Measurements from ENCODE around the gene CCL4.
"Not testable (repeated sequence)": the region's sequence is repeated elsewhere in the genome, so short reads cannot be mapped to it uniquely, and the experiment has no call there.

Gene CCL4

DNA sequence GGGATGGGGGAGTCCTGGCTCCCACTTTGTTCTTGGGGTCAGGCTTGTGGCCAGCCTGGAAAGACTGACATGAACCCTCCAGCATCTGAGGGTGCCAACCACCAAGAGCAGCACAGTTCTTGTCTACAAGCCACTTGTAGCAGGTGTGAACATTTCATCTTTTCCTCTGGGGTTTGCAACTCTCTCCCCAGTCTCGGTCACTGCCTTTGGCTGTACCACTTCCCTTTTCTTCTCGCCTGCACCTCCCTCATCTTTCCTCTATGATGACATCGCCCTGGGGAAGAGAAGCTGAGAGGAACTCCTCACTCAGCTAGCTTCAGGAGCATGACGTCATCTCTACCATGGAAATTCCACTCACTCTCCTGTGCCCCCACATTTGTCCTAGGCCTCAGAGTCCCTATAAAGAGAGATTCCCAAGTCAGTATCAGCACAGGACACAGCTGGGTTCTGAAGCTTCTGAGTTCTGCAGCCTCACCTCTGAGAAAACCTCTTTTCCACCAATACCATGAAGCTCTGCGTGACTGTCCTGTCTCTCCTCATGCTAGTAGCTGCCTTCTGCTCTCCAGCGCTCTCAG lies at the start of gene CCL4:
Gene CCL4 (plus strand): TSS at position 427 of the 575 bp plus-strand sequence. CDS start 79 bp downstream, at position 506.
- not testable (repeated sequence) for DNase-seq

DNA sequence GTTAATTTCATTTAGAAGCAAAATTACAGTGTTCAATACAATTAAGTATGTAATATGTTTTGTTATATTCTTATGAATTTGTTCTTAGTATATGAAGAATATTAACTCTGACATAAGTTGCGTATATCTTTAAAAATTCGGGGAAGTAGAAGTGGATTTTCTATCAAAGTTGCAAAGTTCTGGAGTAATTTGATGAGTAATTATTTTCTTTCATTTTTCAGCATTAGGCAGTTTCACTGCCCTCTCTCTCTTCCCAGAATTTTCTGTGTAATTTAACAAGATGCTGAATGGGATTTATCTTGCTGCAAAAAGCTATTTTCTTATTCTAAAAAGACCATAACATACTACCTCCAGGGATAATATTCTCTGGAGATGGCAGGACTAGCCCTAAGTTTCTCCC lies 48.5 kb upstream of the CCL4 start:
- DNase-seq, result no peak

- DNase-seq, result no peak
Measured at GRCh38 chr17:36055921-36056520, 47.6 kb upstream of the CCL4 start.

GRCh38 chr17:36057911-36058310 lies 45.7 kb upstream of the CCL4 start:
- no peak for DNase-seq

GRCh38 chr17:36059406-36059805 lies 44.2 kb upstream of the CCL4 start:
- no peak for DNase-seq

DNA sequence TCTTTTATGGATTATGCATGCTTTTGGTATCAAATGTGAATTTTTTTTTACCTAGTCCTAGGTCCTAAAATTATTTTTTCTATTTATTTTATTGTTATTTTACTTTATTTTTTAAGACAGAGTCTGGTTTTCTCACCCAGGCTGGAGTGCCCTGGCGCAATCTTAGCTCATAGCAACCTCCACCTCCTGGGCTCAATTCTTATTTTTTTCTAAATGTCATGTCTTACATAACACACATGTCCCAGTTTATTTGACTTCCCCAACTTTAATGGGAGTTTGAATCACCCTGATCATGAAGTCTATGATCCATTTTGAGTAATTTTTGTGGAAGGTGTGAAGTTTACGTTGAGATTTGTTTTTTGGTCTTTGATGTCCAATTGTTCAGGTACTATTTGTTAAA lies 42.8 kb upstream of the CCL4 start:
- DNase-seq, result no peak

GRCh38 chr17:36063786-36064541 lies 39.7 kb upstream of the CCL4 start, which contains the start of gene CCL18:
Gene CCL18 (plus strand): TSS chr17:36064272. CDS start chr17:36064343, 71 bp downstream.
- DNase-seq, result no peak

DNA sequence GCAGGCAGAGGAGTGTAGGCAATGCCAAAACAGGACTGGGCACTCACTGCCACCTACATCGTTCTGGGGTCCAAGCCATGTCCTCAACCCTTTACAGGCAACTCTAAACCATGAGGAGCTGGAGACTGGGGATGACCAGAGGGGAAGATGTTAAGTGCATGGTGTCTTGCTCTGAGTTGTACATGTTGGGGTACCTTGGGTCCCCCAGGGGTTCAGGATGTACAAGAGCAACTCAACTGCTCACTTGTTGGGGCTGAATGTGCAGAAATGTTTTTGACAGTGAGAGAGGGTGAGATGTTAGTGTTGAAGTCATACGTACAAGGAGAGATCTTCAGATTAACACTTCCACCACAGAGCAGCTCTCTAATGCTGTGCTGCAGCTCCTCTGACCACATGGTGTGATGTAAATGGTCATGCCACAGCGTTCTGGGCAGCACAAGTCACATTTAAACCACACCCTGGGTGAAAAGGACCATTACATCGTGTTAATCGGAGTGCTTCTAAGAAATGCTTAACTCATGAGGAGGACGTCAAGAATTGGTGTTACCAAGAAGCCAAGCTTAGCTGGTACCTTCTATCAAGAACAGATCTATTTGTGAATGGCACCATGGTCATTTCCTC lies 37.2 kb upstream of the CCL4 start:
- DNase-seq, result no peak

DNA sequence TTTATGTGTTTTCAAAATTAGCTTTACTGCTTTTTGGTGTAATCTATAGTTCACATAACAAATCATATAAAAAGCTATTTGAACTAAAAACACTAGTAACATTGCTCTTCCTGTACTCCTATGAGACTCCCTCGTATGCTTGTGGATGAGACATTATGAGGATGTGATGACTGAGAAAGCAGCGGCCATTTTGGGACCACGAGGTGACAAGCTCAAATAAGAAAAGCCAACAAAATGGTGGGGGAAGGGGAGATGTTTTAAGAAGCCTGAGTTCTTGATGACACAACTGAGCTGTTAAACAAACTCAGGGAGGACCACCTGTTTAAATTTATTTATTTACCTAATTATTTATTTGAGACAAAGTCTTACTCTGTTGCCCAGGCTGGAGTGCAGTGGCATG lies 35.1 kb upstream of the CCL4 start:
- DNase-seq, result no peak

- DNase-seq, result no peak
Measured at GRCh38 chr17:36069136-36069535, 34.5 kb upstream of the CCL4 start.

DNA sequence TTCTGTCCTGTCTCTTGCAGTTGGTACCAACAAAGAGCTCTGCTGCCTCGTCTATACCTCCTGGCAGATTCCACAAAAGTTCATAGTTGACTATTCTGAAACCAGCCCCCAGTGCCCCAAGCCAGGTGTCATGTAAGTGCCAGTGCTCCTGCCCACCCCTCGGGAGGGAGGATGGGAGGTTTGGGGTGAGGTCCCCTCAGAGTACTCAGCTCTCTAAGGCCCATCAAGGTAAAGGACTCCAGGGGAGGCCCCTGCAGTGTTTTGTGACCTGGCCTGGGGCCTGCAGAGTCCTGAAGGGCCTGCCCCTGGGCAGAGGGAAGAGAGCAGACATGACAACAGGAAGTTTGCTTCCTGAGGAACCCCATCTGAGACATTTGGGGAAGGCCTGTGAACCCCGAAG lies 33.2 kb upstream of the CCL4 start:
- no peak for DNase-seq

- no peak for DNase-seq
Measured at GRCh38 chr17:36071751-36072150, 31.9 kb upstream of the CCL4 start.

GRCh38 chr17:36072431-36073121 lies 31.1 kb upstream of the CCL4 start:
- peak; percentile 50 to 77 for DNase-seq

GRCh38 chr17:36074365-36074764 lies 29.3 kb upstream of the CCL4 start:
- no peak for DNase-seq

- not testable (repeated sequence) for DNase-seq
Measured at GRCh38 chr17:36081681-36082471, 21.8 kb upstream of the CCL4 start.

DNA sequence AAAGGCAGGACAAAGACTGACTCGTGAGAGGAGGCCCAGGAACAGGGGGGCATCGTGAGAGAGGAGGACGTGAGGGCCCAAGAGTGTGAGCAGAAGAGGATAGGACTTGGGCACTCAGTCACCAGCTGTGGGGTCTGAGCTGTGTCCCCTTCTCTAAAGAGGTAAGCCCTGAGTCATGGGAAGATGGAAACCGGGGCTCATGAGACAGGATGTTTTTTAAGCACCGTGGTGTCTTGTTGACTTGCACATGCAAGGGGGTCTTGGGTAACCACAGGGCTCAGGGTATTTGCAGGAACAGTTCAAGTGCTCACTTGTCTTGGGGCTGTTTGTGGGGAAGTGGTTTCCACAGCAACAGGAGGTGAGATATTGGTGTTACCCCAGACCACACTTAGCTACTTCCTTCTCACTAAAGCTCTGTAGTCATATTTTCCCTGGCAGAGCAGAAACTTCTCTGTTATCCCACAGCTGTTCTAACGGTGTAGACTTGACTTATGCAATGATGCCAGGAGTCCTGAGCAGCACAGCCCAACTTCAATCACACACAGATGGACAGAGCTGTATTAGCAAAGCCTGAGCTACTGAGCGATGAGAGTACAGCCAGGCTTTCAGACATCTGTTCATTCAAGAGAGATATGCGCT lies 21.0 kb upstream of the CCL4 start:
- DNase-seq, result not testable (repeated sequence)

GRCh38 chr17:36083691-36084090 lies 19.9 kb upstream of the CCL4 start:
- DNase-seq, result not testable (repeated sequence)

DNA sequence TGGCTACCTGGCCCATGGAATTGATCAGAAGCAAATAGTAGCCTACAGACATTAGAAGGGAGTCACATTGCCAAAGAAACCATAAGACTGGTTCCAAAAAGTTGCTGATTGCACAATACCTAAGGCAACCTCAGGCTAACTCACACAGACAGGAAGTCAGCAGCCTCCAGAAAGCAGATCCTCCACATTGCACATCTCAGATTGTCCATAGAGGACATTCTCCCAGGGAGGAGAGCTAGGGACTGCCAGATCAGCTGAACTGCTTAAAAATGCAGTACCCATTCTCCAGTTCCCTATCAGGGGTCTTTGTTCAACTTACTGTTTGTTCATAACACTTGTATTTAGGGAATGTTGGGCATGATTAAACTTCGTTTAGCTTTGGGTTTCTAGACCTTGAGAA lies 17.9 kb upstream of the CCL4 start:
- no peak for DNase-seq

GRCh38 chr17:36086791-36087190 lies 16.8 kb upstream of the CCL4 start:
- peak; percentile 2 to 25 for DNase-seq

DNA sequence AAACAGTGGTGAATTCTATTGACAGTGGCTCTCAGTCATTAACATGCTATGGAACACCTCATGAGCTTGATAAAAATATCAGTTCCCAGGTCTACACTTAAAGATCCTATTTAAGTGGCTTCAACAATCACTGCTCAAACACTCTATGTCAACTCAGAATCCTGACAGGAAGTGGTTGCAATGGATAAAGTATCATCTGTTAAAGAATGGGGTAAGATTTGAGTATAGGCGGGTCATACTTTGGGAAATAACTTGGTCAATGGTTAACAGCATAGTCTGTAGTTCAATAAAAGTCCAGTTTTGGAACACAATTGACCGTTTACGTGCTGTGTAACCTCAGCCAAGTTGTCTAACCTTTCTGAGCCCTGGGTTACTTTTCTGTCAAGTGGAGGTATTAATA lies 16.2 kb upstream of the CCL4 start:
- not testable (repeated sequence) for DNase-seq

DNA sequence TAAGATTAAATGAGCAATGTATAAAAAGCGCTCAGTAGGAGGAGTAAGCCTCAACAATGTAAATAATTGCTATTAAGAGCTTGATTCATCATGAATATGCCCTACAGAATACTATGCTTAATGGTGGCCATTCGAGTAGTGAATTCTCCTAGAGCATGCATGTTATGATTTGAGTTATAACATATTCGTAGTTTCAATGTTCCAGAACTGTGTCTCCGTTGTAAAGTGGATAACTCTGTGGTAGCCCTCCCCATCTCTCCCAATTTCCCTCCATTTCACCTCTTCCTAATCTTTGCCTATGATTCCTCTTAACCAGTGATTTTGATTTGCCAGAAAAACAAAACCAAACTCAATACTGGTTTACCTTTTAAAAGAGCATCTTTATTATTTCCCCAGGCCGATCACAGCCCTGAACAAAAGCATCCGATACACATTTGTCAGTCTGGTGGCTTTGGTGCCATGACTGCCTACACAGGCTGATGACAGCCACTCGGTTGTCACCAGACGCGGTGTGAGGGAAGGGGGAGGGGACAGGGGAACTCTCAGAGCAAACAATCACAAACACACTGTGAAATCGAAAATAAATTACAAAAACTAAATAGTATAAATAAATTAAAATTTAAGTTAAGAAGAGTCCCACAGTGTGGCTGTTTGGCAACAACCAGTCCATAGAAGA lies 15.6 kb upstream of the CCL4 start:
- not testable (repeated sequence) for DNase-seq

Measured in NCI-H526 (cell line).